ENCODE results near the gene EEF1AKMT4. TPM values are rescaled to one million over a fixed set of nuclear protein-coding genes. Genes with fewer than 3 reads are reported as not detected.

The EEF1AKMT4 gene
- total RNA-seq, 1 donor from 2014 or later: 6.2 TPM

GRCh38 chr3:184296616-184297015 lies 47.1 kb downstream of the EEF1AKMT4 start:
- intact Hi-C loops (cut with micrococcal nuclease): loop anchor here (5.0 kb wide), 4 partner anchors 599 to 1291 kb away; partner anchors contain the start of genes KLHL24, SENP2 and YEATS2

GRCh38 chr3:184298759-184299487 lies 49.5 kb downstream of the EEF1AKMT4 start, which contains the start of gene PSMD2:
PSMD2 (plus strand) TSS chr3:184299241; CDS start chr3:184299267, 26 bp downstream.
- intact Hi-C loops (cut with micrococcal nuclease): loop anchor here (1.0 to 5.0 kb wide), 17 partner anchors 10 to 1288 kb away; partner anchors contain the start of genes ABCC5, ABCF3, AP2M1 and EEF1AKMT4

GRCh38 chr3:184299488-184300377 lies 50.3 kb downstream of the EEF1AKMT4 start:
- intact Hi-C loops (cut with micrococcal nuclease): loop anchor here (1.0 to 5.0 kb wide), 15 partner anchors 15 to 1288 kb away; partner anchors contain the start of genes ABCC5, ABCF3, AP2M1 and EEF1AKMT4

- intact Hi-C loops (cut with micrococcal nuclease): no loop called here
These were observed 50.9 kb downstream of the EEF1AKMT4 start for GRCh38 chr3:184300378-184300720.

- intact Hi-C loops (cut with micrococcal nuclease): no loop called here
These were observed 56.1 kb downstream of the EEF1AKMT4 start for GRCh38 chr3:184305577-184305976.

GRCh38 chr3:184306341-184306972 lies 57.0 kb downstream of the EEF1AKMT4 start:
- intact Hi-C loops (cut with micrococcal nuclease): no loop called here

GRCh38 chr3:184307915-184308314 lies 58.4 kb downstream of the EEF1AKMT4 start:
- intact Hi-C loops (cut with micrococcal nuclease): no loop called here

Other genes with a start within 250 kb of the EEF1AKMT4 start
- 20.9 and 22.4 TPM in 2 replicates for gene ABCC5, start 231.8 kb upstream of the EEF1AKMT4 start, total RNA-seq
- gene HTR3D, start 217.9 kb upstream of the EEF1AKMT4 start, total RNA-seq: not detected in 2 replicates
- not detected in 2 replicates for gene HTR3C, start 196.6 kb upstream of the EEF1AKMT4 start, total RNA-seq
- gene HTR3E, start 152.6 kb upstream of the EEF1AKMT4 start, total RNA-seq: not detected in 2 replicates
- gene EIF2B5, start 114.3 kb upstream of the EEF1AKMT4 start, total RNA-seq: 57.4 and 58.0 TPM in 2 replicates
- gene DVL3, start 94.3 kb upstream of the EEF1AKMT4 start, total RNA-seq: 41.8 and 47.1 TPM in 2 replicates
- 210 and 221 TPM in 2 replicates for gene AP2M1, start 74.8 kb upstream of the EEF1AKMT4 start, total RNA-seq
- gene ABCF3, start 63.5 kb upstream of the EEF1AKMT4 start, total RNA-seq: 70.7 and 73.4 TPM in 2 replicates
- gene VWA5B2, start 20.1 kb upstream of the EEF1AKMT4 start, total RNA-seq: not detected in 2 replicates
- gene ALG3, start 710 bp upstream of the EEF1AKMT4 start, total RNA-seq: 51.5 and 57.4 TPM in 2 replicates
- 0.15 and 0.20 TPM in 2 replicates for gene CAMK2N2, start 11.9 kb downstream of the EEF1AKMT4 start, total RNA-seq
- not detected in 2 replicates for gene ECE2, start 26.4 kb downstream of the EEF1AKMT4 start, total RNA-seq
- gene PSMD2, start 49.6 kb downstream of the EEF1AKMT4 start, total RNA-seq: 223 and 235 TPM in 2 replicates
- gene EIF4G1, start 64.9 kb downstream of the EEF1AKMT4 start, total RNA-seq: 387 and 410 TPM in 2 replicates
- 6.6 and 6.7 TPM in 2 replicates for gene FAM131A, start 87.9 kb downstream of the EEF1AKMT4 start, total RNA-seq
- 3.7 and 4.9 TPM in 2 replicates for gene CLCN2, start 111.9 kb downstream of the EEF1AKMT4 start, total RNA-seq
- gene POLR2H, start 112.0 kb downstream of the EEF1AKMT4 start, total RNA-seq: 89.9 and 91.2 TPM in 2 replicates
- gene THPO, start 128.5 kb downstream of the EEF1AKMT4 start, total RNA-seq: not detected in 2 replicates
- gene CHRD, start 130.4 kb downstream of the EEF1AKMT4 start, total RNA-seq: not detected in 2 replicates